OCI-LY1 (cell line): ENCODE data around the gene MED7.

Source experiments
- EZH2 ChIP-seq: fragments of 200-600 bp; sonication (generic), shearing (Covaris generic); IDR thresholded peaks from 2 replicates; pipeline ENCODE4 v1.8.0; 2017; ENCODE audit warnings: borderline replicate concordance, mixed run types, mild to moderate bottlenecking, antibody characterized with exemption, low read length, moderate library complexity, mixed read lengths
- TF ChIP-seq, protein P1 (sequence below): fragments of 200-600 bp; sonication (generic), shearing (Covaris generic); IDR thresholded peaks from 2 replicates; pipeline ENCODE4 v1.5.1; 2017; ENCODE audit warnings: mild to moderate bottlenecking, antibody characterized with exemption, low read length, moderate library complexity, mixed read lengths

DNA sequence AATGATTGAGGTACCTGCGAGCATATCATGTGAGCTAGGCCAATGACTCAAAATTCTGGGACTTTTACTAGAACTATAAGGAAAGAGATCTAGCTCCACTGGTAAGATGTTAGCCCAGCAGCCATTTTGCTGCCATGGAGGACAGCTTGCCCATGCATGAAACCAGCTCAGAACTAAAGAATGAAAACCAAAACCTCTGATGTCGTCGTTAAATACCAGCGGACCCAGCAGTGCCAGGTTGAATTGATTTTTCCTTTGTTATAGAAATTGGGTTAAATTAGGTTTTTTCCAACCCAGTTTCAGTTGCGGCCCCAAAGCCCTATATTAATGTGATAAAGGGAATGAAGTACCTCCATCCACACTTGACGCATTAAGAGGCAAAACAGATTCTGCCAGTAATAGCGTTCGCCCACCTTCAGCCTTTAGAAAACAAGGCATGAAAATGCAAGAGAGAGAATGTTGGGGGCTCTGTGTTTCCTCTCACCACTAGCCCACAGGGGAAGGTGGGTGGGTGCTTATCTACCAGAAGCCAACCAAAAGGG lies 32.5 kb upstream of the MED7 start:
- TF ChIP-seq, protein P1, sequence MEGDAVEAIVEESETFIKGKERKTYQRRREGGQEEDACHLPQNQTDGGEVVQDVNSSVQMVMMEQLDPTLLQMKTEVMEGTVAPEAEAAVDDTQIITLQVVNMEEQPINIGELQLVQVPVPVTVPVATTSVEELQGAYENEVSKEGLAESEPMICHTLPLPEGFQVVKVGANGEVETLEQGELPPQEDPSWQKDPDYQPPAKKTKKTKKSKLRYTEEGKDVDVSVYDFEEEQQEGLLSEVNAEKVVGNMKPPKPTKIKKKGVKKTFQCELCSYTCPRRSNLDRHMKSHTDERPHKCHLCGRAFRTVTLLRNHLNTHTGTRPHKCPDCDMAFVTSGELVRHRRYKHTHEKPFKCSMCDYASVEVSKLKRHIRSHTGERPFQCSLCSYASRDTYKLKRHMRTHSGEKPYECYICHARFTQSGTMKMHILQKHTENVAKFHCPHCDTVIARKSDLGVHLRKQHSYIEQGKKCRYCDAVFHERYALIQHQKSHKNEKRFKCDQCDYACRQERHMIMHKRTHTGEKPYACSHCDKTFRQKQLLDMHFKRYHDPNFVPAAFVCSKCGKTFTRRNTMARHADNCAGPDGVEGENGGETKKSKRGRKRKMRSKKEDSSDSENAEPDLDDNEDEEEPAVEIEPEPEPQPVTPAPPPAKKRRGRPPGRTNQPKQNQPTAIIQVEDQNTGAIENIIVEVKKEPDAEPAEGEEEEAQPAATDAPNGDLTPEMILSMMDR: no peak
- no peak for TF ChIP-seq EZH2
